Measurements from ENCODE around the gene CCT5. TPM values are rescaled to one million over a fixed set of nuclear protein-coding genes. Genes with fewer than 3 reads are reported as not detected.
A peak's percentile ranks its signal among the peaks of the same experiment; 100 is the strongest.
"Not testable (repeated sequence)": the region's sequence is repeated elsewhere in the genome, so short reads cannot be mapped to it uniquely, and the experiment has no call there.

CCT5 gene
- total RNA-seq, 4 donors from 2014 or later: 100 to 165 (median 142) TPM

DNA sequence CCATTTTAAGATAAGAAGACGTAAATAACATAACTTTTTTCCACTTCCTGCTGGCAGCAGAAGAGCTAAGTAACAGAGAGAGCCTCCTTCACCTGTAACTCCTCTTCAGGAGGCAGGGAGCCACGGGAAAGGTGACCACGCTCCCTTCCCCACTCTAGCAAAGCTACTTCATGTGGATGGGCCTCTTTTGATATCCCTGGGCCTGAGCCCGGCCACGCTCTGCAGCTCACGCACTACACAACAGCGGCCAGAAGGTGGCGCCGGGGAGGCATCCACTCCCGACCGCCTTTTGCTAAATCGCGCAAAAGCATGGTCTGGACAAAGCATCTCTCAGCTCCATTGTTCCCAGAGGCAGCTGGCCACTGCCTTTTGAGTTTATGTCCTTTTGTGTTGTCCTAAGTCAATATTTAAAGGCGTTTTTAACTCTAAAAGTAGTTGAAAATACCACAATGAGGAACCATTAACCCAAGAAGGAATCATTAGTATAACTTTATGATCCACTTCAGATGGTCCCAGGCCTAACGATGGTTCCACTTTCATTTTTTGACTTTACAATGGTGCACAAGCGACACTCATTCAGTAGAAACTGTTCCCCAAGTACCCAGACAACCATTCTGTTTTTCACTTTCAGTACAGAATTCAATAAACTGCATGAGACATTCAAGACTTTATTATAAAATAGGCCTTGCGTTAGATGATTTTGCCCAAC lies 34.0 kb downstream of the CCT5 start:
- peak; percentile 95 for DNase-seq (ENCODE audit: extremely low spot score)
- H3K9me3 ChIP-seq: no peaks in the 10 kb centered on the region
- no peak overlapping the region for H3K4me3 ChIP-seq
- H3K27me3 ChIP-seq: no peaks in the 10 kb centered on the region
- TF ChIP-seq POLR2AphosphoS5 (IDR thresholded peaks at IDR 0.05) (peak in 1 of 2 donors; percentile 64), EP300 (IDR thresholded peaks at IDR 0.05) (no peak), POLR2A (IDR thresholded peaks at IDR 0.05; ENCODE audit: low read depth) (no peak)
- TF ChIP-seq, protein P1, sequence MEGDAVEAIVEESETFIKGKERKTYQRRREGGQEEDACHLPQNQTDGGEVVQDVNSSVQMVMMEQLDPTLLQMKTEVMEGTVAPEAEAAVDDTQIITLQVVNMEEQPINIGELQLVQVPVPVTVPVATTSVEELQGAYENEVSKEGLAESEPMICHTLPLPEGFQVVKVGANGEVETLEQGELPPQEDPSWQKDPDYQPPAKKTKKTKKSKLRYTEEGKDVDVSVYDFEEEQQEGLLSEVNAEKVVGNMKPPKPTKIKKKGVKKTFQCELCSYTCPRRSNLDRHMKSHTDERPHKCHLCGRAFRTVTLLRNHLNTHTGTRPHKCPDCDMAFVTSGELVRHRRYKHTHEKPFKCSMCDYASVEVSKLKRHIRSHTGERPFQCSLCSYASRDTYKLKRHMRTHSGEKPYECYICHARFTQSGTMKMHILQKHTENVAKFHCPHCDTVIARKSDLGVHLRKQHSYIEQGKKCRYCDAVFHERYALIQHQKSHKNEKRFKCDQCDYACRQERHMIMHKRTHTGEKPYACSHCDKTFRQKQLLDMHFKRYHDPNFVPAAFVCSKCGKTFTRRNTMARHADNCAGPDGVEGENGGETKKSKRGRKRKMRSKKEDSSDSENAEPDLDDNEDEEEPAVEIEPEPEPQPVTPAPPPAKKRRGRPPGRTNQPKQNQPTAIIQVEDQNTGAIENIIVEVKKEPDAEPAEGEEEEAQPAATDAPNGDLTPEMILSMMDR (IDR thresholded peaks at IDR 0.05): peak; percentile 82 to 96 (median 94)
- peaks cover 0 to 39% (median 11%) of the 10 kb centered on the region in 4 donors for H3K36me3 ChIP-seq
- H3K4me1 ChIP-seq: peaks cover 0 to 6% (median 1%) of the 10 kb centered on the region in 4 donors
- no peak overlapping the region for H3K27ac ChIP-seq (replicated peaks in 1 of 4)
- 25% methylated on average over 17 of the region's 17 CpGs for WGBS
- intact Hi-C loops (cut with DNase I): loop anchor here (5.0 kb wide), 3 partner anchors 123 to 343 kb away; no protein-coding TSS in a partner anchor

DNA sequence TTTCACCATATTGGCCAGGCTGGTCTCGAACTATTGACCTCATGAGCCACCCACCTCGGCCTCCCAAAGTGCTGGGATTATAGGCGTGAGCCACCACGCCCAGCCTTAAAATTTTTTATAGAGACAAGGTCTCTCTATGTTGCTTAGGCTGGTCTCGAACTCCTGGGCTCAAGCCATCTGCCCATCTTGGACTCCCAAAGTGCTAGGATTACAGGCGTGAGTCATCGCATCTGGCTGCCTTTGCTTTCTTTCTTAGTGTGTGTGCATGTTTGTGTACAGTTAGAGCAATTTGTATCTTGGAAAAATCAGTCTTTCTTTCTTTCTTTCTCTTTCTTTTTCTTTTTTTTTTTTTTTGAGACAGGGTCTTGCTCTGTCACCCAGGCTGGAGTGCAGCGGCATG lies 35.3 kb downstream of the CCT5 start:
- DNase-seq (ENCODE audit: extremely low spot score); H3K4me1 ChIP-seq; H3K27me3 ChIP-seq; H3K9me3 ChIP-seq; H3K27ac ChIP-seq (replicated peaks in 1 of 4); H3K4me3 ChIP-seq: not testable (repeated sequence)
- intact Hi-C loops (cut with DNase I): loop anchor here (5.0 kb wide), 1 partner anchor 67 kb away; the partner anchor contains the start of gene MARCHF6
- WGBS: 95% methylated on average over 8 of the region's 8 CpGs
- peaks cover 0 to 43% (median 9%) of the 10 kb centered on the region in 4 donors for H3K36me3 ChIP-seq

DNA sequence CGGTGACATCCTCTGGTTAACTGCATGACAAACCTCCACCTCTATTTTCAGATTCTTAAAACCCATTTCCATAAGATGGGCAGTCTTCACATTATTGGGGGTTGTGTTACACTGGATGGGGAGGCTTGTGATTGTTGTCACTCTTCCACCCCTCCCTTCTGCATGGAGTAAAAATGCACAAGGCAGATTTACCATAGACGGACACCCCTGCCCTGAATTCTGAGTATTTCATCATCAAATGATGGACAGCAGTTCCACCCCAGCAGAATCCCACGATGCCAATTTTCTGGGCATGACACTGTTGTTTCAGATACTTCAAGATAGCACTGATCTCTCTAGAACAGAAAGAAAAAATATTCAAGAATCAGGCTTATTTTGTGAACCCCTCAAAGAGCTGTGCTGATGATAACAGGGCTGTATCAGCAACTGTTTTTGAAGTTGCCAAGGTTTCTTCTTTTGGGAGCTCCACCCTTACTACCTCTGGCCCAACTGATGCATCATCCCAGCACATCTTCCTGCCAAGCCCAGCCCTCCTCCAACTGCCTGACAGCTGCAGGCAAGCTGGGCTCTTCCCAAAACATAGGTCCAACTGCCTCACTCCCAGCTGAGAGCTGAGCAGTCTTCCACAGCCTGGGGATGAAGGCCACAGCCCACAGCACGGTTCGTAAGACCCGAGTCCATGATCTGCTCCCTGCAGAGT lies 36.2 kb downstream of the CCT5 start:
- intact Hi-C loops (cut with DNase I): loop anchor here (5.0 kb wide), 1 partner anchor 66 kb away; the partner anchor contains the start of gene MARCHF6
- H3K27ac ChIP-seq (replicated peaks in 1 of 4): no peak overlapping the region
- no peaks in the 10 kb centered on the region for H3K27me3 ChIP-seq
- DNase-seq (ENCODE audit: extremely low spot score): no peak
- TF ChIP-seq POLR2A (IDR thresholded peaks at IDR 0.05; ENCODE audit: low read depth): no peak
- TF ChIP-seq POLR2AphosphoS5 (IDR thresholded peaks at IDR 0.05): no peak
- TF ChIP-seq, protein P1 (IDR thresholded peaks at IDR 0.05): no peak
- no peak for TF ChIP-seq EP300 (IDR thresholded peaks at IDR 0.05)
- H3K9me3 ChIP-seq: no peaks in the 10 kb centered on the region
- peaks cover 0 to 39% (median 9%) of the 10 kb centered on the region in 4 donors for H3K36me3 ChIP-seq
- H3K4me1 ChIP-seq: peaks cover 0 to 6% (median 1%) of the 10 kb centered on the region in 4 donors
- 87% methylated on average over 6 of the region's 6 CpGs for WGBS
- H3K4me3 ChIP-seq: no peak overlapping the region

- Histone ChIP-seq H3K36me3 (peaks cover 0 to 39% (median 9%) of the 10 kb centered on the region in 4 donors), H3K4me3 (no peak overlapping the region), H3K9me3 (no peaks in the 10 kb centered on the region), H3K4me1 (peaks cover 0 to 6% (median 1%) of the 10 kb centered on the region in 4 donors), H3K27me3 (no peaks in the 10 kb centered on the region), H3K27ac (replicated peaks in 1 of 4) (no peak overlapping the region)
- 86% methylated on average over 7 of the region's 7 CpGs for WGBS
- intact Hi-C loops (cut with DNase I): loop anchor here (5.0 kb wide), 1 partner anchor 65 kb away; the partner anchor contains the start of gene MARCHF6
- TF ChIP-seq EP300 (IDR thresholded peaks at IDR 0.05) (no peak), POLR2AphosphoS5 (IDR thresholded peaks at IDR 0.05) (no peak), POLR2A (IDR thresholded peaks at IDR 0.05; ENCODE audit: low read depth) (no peak)
- TF ChIP-seq, protein P1 (IDR thresholded peaks at IDR 0.05): no peak
- DNase-seq (ENCODE audit: extremely low spot score): no peak
Measured at GRCh38 chr5:10286862-10287227, 36.8 kb downstream of the CCT5 start.

GRCh38 chr5:10288592-10289219 lies 38.6 kb downstream of the CCT5 start:
- Histone ChIP-seq H3K4me3 (no peak overlapping the region), H3K36me3 (peaks cover 0 to 39% (median 9%) of the 10 kb centered on the region in 4 donors), H3K27ac (replicated peaks in 1 of 4) (no peak overlapping the region), H3K4me1 (peaks cover 0 to 6% (median 1%) of the 10 kb centered on the region in 4 donors), H3K9me3 (no peaks in the 10 kb centered on the region), H3K27me3 (no peaks in the 10 kb centered on the region)
- intact Hi-C loops (cut with DNase I): loop anchor here (5.0 kb wide), 1 partner anchor 64 kb away; the partner anchor contains the start of gene MARCHF6
- WGBS: 81% methylated on average over 12 of the region's 13 CpGs
- TF ChIP-seq EP300 (IDR thresholded peaks at IDR 0.05): no peak
- no peak for TF ChIP-seq POLR2AphosphoS5 (IDR thresholded peaks at IDR 0.05)
- no peak for TF ChIP-seq POLR2A (IDR thresholded peaks at IDR 0.05; ENCODE audit: low read depth)
- TF ChIP-seq, protein P1 (IDR thresholded peaks at IDR 0.05): no peak
- DNase-seq (ENCODE audit: extremely low spot score): no peak

All from esophagus muscularis mucosa (tissue), 4 donors.